Osteoblast (primary cell): Measurements from ENCODE around the gene TGFB1I1. TPM values are rescaled to one million over a fixed set of nuclear protein-coding genes. Genes with fewer than 3 reads are reported as not detected.
"Not testable (repeated sequence)": the region's sequence is repeated elsewhere in the genome, so short reads cannot be mapped to it uniquely, and the experiment has no call there.

Experiments used
- DNase-seq: peaks from one replicate; pipeline ENCODE4 v3.0.0; 2011; ENCODE audit warnings: low spot score, mixed read lengths; ENCODE audit not compliant: insufficient read length; ENCODE audit errors: missing footprints
- H2AFZ ChIP-seq: 2 replicates; pipeline ENCODE4 v1.6.0; 2011; ENCODE audit warnings: mild to moderate bottlenecking, low read length
- H3K27ac ChIP-seq: 2 replicates; pipeline ENCODE4 v1.5.1; 2011; ENCODE audit warnings: mild to moderate bottlenecking, low read depth, low read length, moderate library complexity
- H3K27me3 ChIP-seq: 2 replicates; pipeline ENCODE4 v1.6.0; 2012; ENCODE audit warnings: mild to moderate bottlenecking, control low read depth, inconsistent platforms, low read length, moderate library complexity; ENCODE audit not compliant: insufficient read depth
- H3K36me3 ChIP-seq: 2 replicates; pipeline ENCODE4 v1.5.1; 2011; ENCODE audit warnings: mild to moderate bottlenecking, low read length, control low read depth, moderate library complexity; ENCODE audit not compliant: insufficient read depth
- H3K4me1 ChIP-seq: 2 replicates; pipeline ENCODE4 v1.5.1; 2011; ENCODE audit warnings: mild to moderate bottlenecking, low read length, control low read depth, moderate library complexity; ENCODE audit not compliant: insufficient read depth
- H3K4me2 ChIP-seq: 2 replicates; pipeline ENCODE4 v1.6.0; 2011; ENCODE audit warnings: mild to moderate bottlenecking, low read length; ENCODE audit not compliant: insufficient read depth
- H3K4me3 ChIP-seq: fragments of 200-600 bp; sonication (generic); 3 replicates; pipeline ENCODE4 v1.5.1; 2012; ENCODE audit warnings: mild to moderate bottlenecking, low read length, inconsistent platforms; ENCODE audit not compliant: insufficient read depth
- H3K79me2 ChIP-seq: 2 replicates; pipeline ENCODE4 v1.6.0; 2012; ENCODE audit warnings: mild to moderate bottlenecking, low read length, control low read depth, inconsistent platforms; ENCODE audit not compliant: insufficient read depth
- H3K9me3 ChIP-seq: 2 replicates; pipeline ENCODE4 v1.5.1; 2011; ENCODE audit warnings: low read depth, low read length, control low read depth
- H4K20me1 ChIP-seq: 2 replicates; pipeline ENCODE4 v1.6.0; 2012; ENCODE audit warnings: mild to moderate bottlenecking, low read length, control low read depth; ENCODE audit not compliant: insufficient read depth
- total RNA-seq: library from RNA; depleted of rRNA; stranded (reverse); fragments of >200 nt; gene quantifications from 2 replicates; pipeline ENCODE4 v1.2.3, GENCODE V29; 2012
- TF ChIP-seq, protein P1 (sequence below): IDR thresholded peaks from 2 replicates; pipeline ENCODE4 v1.5.1; 2011; ENCODE audit warnings: mild to moderate bottlenecking, low read depth, low read length, moderate library complexity; ENCODE audit errors: extremely low read depth

TGFB1I1 gene
- total RNA-seq, 1 donor: 60.1 TPM

DNA sequence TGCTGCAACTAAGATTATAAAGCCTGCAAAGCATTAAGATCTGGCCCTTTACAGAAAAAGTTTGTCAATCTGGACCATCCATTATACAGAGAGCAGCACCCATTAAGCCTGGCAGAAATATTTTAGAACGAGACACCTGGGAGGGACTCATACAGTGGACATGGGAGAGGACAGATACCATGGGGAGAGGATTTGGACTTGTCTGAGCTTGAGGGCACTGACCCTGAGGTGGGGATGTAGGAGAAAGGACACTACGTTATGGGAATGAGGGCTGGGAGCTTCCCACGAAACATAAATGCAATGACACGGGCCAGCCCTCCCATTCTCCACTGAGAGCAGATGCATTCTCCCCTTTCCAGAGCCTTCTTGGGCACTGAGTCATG lies 30.0 kb downstream of the TGFB1I1 start:
- peaks cover 13% of the 10 kb centered on the region for H4K20me1 ChIP-seq
- H3K4me2 ChIP-seq: no peak overlapping the region
- no peaks in the 10 kb centered on the region for H3K27me3 ChIP-seq
- H3K4me1 ChIP-seq: peaks cover 16% of the 10 kb centered on the region
- no peaks in the 10 kb centered on the region for H3K9me3 ChIP-seq
- H3K4me3 ChIP-seq: no peak overlapping the region
- no peak for DNase-seq
- peaks cover 36% of the 10 kb centered on the region for H3K36me3 ChIP-seq
- peaks cover 24% of the 10 kb centered on the region for H3K79me2 ChIP-seq
- TF ChIP-seq, protein P1, sequence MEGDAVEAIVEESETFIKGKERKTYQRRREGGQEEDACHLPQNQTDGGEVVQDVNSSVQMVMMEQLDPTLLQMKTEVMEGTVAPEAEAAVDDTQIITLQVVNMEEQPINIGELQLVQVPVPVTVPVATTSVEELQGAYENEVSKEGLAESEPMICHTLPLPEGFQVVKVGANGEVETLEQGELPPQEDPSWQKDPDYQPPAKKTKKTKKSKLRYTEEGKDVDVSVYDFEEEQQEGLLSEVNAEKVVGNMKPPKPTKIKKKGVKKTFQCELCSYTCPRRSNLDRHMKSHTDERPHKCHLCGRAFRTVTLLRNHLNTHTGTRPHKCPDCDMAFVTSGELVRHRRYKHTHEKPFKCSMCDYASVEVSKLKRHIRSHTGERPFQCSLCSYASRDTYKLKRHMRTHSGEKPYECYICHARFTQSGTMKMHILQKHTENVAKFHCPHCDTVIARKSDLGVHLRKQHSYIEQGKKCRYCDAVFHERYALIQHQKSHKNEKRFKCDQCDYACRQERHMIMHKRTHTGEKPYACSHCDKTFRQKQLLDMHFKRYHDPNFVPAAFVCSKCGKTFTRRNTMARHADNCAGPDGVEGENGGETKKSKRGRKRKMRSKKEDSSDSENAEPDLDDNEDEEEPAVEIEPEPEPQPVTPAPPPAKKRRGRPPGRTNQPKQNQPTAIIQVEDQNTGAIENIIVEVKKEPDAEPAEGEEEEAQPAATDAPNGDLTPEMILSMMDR: no peak
- H2AFZ ChIP-seq: no peak overlapping the region
- H3K27ac ChIP-seq: no peak overlapping the region

DNA sequence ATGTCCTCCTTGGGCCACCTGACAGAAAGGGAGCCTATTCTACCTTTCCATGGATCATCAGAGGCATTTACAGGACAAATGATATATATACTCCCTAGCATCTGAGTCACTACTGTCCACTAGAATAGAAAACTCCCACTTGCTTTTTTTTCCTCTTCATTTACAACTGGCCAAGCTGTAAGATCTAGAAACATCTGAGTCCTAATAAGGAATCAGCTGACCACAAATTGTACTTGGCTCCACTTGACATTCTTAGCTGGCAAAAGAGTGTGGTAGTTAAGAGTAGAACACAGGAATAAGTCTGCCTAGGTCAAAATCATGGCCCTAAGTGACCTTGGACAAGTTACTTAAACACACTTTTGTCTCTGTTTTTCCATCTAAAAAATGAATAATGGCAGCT lies 31.0 kb downstream of the TGFB1I1 start:
- Histone ChIP-seq H3K27ac (no peak overlapping the region), H3K4me2 (no peak overlapping the region), H4K20me1 (peaks cover 13% of the 10 kb centered on the region), H3K79me2 (peaks cover 34% of the 10 kb centered on the region), H3K4me1 (peaks cover 23% of the 10 kb centered on the region), H3K36me3 (peaks cover 31% of the 10 kb centered on the region), H3K27me3 (no peaks in the 10 kb centered on the region), H2AFZ (no peak overlapping the region), H3K9me3 (no peaks in the 10 kb centered on the region), H3K4me3 (no peak overlapping the region)
- TF ChIP-seq, protein P1: no peak
- peak; percentile 87 for DNase-seq

DNA sequence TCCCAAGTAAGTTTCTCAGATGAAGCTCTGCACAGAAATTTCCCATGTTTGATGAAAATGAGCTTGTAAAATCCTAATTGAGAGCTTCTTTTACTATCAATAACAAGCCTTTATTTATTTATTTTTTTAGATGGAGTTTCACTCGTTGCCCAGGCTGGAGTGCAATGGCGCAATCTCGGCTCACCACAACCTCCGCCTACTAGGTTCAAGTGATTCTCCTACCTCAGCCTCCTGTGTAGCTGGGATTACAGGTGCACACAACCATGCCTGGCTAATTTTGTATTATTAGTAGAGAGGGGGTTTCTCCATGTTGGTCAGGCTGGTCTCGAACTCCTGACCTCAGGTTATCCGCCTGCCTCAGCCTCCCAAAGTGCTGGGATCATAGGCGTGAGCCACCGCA lies 31.6 kb downstream of the TGFB1I1 start:
- Histone ChIP-seq H3K79me2 (peaks cover 40% of the 10 kb centered on the region), H3K4me1 (peaks cover 23% of the 10 kb centered on the region), H3K36me3 (peaks cover 31% of the 10 kb centered on the region), H4K20me1 (peaks cover 13% of the 10 kb centered on the region)
- H3K4me2 ChIP-seq, H3K9me3 ChIP-seq, H3K27me3 ChIP-seq, H2AFZ ChIP-seq, DNase-seq, H3K27ac ChIP-seq, H3K4me3 ChIP-seq: not testable (repeated sequence)

DNA sequence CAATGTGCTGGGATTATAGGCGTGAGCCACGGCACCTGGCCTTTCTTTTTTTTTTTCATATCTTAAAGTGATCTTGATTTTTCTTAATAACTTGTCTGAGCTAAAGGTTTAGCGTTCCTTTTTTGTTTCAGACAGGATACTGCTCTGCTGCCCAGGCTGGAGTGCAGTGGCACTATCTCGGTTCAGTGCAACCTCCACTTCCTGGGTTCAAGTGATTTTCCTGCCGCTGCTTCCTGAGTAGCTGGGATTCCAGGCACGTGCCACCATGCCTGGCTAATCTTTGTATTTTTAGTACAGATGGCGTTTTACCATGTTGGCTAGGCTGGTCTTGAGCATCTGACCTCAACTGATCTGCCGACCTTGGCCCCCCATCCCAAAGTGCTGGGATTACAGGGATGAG lies 32.2 kb downstream of the TGFB1I1 start:
- Histone ChIP-seq H3K27ac (no peak overlapping the region), H3K4me2 (no peak overlapping the region), H3K9me3 (no peaks in the 10 kb centered on the region), H3K4me1 (peaks cover 28% of the 10 kb centered on the region), H3K79me2 (peaks cover 44% of the 10 kb centered on the region), H3K4me3 (no peak overlapping the region), H3K27me3 (no peaks in the 10 kb centered on the region), H4K20me1 (peaks cover 13% of the 10 kb centered on the region), H2AFZ (no peak overlapping the region), H3K36me3 (peaks cover 31% of the 10 kb centered on the region)
- TF ChIP-seq, protein P1: no peak
- DNase-seq: no peak
